Hippocampal formation (tissue), 2 donors: ENCODE results near the gene MAN1A1.
"Not testable (repeated sequence)": the region's sequence is repeated elsewhere in the genome, so short reads cannot be mapped to it uniquely, and the experiment has no call there.

Source experiments
- DNase-seq, 2 donors: peaks; one replicate each; lab custom pipeline; 2025; lab: John Stamatoyannopoulos, UW

The MAN1A1 gene

DNA sequence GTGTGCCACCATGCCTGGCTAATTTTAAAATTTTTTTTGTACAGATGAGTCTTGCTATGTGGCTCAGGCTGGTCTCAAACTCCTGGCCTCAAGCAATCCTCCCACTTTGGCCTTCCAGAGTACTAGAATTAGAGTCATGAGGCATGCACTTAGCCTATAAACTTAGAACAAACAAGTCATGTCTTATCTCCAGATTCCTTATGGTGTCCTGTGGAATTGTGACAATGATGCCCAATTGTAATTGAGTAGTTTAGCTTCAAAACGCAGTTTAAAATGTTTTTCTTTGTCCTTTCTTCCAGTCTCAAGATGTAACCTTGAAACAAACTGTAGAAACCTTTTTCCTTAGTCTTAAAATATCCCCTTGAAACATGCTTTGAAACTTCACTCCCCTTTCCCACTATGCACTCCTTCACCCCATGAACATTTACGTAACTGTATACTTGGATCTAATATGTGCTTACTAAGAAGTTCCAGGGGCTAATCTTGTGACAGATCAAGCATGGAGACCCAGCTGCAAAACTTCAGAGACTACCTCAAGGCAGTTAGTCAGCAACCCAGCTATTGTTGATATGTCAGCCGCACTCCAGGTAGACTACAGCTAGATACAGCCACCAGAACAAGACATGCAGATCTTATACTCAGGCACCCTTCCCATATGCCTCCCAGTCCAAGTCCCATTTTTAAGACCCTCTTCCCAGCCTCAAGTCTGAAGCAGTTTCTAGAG lies 46.2 kb downstream of the MAN1A1 start:
- DNase-seq: no peak

DNA sequence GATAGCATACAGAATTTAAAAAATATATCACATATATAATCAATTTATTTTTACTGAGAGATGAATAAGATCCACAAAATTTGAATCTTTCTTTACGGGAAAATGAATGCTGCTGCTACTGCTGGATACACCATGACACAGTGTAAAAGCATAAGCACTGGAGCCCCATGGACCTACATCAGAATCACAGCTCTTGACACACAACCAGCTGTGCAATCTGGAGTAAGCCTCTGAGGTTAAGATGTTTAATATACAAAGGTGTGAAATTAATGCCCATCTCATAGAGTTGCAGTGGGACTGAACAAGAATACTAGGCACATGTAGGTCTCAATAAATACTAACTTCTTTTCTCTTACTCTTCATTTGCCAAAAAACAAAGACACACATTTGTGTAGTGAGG lies 48.1 kb downstream of the MAN1A1 start:
- no peak for DNase-seq

DNA sequence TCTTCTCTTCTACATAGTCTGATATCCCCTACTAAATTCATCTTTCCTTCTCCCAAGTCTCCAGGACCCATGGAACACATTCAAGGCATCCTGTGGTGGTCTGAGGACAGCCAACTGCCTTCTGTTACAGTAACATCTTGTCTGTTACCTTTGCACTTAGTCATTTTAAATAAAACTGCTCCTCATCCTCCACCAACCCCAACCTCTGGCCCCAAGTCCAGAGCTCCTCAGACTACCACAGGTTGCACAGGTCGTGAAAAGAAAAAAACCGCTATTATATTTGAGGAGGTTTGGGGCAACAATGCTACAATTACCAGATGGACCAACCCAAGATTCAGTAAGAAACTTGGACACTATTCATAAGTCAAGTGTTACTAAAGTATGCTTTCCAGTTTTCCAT lies 49.9 kb downstream of the MAN1A1 start:
- no peak for DNase-seq

DNA sequence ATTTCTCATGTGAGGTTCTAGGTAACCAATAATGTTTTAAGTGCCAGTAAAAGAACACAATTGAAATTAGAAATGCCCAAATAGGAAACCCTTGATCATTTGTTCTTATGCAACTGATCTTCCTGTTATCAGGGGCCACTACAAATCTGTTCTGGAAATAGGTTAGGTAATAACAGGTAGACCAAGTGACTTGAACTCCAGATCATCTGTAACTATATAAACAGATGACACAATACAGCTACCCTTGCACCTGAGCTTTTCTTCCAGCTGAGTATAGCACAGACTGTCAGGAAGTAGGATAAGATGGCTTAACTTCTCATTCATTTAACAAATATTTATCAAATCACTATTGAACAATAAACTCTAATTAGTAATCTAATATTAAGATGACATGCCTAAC lies 52.5 kb downstream of the MAN1A1 start:
- DNase-seq: no peak

DNA sequence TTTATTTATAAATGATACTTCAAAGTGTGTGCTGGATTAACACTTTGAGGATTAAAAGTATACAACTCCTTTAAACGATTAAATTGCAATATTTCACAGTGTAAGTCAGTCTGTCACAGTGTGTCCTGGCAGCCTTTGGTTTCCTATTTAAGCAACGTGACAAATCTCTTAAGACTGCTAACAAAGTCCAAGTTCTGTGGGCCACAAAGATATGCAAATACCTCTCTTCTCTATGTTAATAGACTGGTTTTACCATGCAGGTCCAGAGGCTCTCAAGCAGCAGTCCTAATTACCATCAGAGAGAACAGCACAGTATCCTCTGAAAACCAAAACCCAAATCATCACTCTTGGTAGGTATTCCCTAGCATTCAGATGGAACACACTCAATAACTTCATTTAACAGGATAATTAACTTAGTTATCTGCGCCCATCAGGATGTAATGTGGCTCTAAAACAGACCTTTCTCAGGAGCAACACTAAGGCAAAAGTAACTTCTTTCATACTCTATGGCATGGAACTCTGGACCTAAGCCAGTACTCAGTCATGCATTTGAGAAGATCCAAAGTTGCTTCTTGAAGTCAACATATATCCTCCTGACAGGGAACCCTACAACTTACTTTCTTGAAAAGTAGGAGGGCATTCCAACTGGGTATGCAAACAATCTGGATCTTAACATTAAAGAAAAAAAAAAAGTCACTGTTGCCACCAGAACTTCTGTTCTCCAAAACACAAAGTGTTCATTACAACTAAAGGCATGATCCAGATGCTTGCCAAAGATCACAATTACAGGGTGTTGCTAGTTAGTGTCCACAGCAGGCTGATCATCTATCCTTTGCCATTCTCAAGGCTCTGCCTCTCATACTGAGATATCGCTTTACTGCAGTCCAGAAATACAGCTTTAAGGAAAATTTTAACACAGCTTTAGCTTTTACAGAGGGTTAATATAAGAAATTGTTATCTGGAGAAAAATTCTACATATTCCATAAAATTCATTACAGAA lies 53.2 kb downstream of the MAN1A1 start:
- no peak for DNase-seq

DNA sequence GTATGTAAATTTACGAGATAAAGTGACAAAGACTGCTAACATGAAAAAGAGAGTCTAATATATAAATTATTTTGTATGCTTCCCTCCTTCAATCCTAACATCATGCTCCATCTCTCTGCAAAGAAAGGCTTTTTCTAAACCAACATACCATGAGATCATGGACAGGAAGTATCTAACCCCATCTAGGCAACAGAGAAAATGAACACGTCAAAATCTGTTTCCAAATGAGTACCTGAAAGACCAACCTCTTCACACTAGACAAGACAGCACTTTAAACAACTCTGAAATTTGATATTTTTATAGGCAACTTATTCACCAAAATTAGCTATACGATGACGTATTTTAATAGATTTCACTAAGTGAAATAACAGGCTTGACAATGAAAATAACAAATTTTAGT lies 54.6 kb downstream of the MAN1A1 start:
- no peak for DNase-seq

DNA sequence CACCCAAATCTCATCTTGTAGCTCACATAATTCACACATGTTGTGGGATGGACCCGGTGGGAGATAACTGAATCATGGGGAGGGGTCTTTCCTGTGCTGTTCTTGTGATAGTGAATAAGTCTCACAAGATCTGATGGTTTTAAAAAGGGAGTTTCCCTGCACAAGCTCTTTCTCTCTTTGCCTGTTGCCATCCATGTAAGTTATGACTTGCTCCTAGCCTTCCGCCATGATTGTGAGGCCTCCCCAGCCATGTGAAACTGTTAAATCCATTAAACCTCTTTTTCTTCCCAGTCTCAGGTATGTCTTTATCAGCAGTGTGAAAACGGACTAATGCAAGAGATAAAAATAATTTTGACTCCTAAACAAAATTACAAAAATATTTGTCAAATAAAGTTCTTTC lies 58.5 kb downstream of the MAN1A1 start:
- DNase-seq: not testable (repeated sequence)

DNA sequence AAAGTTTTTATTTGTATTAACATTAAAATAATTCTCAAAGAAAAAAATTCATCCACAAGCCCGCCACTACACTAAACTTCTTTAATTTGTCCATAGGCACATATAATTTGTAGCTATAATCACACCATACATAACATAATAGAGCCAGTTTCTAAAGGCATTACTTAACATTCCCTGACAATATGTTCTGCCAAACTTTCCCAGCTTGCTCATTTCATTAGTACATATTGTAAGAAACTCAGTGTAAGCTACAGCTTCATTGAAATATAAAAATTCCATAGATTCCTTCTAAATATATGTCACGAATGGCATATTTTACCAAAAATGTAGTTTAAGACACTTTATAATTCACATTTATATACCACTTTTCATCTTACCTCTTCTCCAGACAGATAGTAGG lies 59.3 kb downstream of the MAN1A1 start:
- DNase-seq: no peak

DNA sequence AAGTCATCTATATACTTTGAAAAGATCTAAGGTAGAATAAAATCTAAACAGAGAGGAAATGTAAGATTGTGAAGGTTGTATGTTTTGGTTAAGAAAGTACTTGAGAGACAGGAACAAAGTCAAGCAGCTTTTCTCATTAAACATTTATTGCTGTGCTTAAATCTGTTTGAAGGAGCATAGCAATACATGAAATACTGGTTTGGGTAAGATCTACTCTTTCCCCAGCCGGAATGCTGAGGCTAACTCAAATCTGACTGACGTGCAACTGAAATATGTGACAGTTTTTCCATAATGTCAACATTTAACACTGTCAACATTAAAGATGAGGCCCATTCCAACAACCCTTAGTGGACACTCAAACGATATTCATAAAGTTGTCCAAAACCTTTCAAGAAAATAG lies 59.9 kb downstream of the MAN1A1 start:
- DNase-seq: no peak

DNA sequence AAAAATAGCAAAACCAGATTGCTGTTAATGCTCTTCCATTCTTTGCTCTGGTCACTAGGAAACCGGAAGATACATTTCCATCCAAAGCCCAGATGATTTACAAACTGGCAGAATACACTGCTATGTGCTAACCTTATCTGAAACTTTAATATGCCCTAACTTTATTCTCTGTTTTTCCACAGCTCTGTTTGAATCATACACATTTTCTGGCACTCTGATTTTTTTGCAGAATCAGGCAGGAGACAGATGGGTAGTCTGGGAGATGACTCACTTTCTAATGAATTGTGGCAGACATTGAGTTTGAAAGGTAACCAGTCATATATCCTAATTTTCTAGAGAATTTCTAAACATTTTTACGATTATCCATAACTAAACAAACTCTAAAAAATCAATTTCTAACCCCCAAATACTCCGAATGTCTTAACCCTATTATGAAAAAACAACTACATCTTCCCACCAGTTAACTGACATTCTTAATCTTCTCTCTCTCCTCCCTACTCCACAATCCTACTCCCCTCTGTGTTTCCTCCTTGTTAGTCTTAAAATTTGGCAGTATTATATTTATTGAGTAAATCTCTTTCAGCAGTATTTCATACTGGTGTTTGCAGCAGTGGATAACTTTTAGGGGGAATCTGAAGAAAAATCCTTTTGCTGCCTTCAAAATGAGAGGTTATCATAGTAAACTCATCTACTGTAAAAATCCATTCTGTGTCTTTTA lies 63.5 kb downstream of the MAN1A1 start:
- DNase-seq: no peak

DNA sequence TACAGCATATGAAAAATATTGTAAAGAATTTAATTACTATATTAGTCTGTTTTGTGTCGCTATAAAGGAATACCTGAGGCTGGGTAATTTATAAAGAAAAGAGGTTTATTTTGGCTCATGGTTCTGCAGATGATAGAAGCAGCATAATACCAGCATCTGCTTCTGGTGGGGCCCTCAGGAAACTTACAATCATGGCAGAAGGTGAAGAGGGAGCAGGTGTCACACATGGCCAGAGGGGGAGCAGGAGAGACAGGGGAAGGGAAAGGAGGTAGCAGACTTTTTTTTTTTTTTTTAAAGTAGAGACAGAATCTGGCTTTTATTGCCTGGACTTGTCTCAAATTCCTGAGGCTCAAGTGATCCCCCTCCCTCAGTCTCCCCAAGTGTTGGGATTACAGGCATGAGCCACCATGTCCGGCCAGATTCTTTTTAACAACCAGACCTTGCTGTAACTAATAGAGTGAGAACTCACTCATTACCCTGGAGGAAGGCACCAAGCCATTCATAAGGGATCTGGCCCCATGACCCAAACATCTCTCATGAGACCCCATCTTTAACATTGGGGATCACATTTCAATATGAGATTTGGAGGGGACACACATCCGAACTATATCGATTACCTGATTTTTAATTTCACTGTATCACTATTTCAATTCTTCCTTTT lies 64.6 kb downstream of the MAN1A1 start:
- DNase-seq: no peak

DNA sequence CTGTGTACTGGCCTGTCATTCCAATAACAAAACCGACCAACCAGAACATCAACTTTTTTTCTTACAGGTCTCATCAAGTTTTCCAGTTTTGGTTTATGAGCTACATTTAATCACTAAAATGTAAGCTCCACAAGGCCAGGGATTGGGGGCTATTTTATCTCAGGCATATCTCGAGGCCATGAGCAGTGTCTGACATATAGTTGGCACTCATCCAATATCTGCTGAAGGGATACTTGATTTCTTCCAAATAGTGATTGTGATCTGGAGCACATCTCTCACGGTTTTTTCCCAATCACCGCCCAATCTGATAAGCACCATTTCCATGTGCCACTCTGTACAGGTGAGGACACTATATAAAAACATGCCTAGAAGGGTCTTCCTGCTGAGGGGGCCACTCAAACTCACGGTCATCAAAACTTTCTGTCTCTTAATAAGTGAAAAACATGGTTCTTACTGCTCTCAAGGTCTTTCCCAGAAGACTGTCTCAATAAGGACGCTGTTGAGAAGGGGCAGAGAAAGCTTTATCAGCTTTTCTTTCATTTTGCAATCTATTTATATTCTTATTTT lies 65.5 kb downstream of the MAN1A1 start:
- no peak for DNase-seq

DNA sequence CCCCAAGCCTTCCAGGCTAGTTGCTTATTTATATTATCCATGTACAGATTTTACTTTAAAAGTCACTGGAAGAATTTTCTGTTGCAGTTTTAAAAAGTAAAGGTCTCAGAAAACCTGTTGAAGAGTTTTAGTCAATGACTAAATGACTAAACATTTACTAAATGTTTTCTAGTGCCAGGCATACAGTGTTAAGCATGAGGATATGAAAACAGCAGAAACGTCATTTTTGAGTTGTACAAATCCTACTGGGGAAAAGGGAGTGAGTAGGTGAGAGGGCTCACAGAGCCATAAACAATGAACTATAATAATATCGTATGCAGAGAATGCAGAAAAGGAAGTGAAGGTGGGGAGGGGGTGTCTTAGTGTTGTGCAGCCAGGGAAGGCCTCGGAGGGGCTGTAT lies 66.3 kb downstream of the MAN1A1 start:
- DNase-seq: no peak

DNA sequence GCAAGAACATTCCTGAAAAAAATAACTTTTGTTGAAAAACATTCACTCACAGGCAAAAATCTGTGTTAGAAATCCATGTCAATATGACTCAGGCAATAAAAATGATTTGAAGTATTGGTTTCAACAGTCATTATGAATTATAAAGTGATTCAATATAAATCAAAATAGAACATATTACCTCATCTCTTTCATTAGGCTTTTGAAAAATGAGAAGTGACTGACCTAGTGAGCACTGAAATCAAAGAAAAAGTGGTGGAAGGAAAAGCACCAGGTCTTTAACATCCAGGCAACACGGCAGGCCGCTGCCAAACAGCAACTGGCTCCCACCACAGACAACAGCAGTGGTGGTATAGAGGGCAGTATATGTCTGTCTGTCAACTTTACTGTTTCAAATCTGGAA lies 68.9 kb downstream of the MAN1A1 start:
- no peak for DNase-seq

DNA sequence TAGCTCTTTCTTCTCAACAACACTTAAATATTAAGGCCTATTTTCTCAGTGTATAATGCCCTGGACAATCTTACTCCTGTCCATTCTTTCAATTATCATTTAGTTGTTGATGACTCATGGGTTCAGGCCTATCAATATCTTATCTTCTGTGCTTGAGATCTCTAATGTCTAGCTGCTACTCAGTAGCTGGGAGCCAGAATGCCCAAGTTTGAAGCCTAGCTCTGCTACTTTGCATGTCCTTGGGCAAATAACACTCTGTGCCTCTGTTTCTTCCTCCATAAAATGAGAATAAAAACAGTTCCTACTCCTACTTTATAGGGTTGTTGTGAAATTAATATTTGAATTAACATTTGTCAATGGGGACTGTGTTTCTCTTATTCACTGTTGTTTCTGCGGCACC lies 69.5 kb downstream of the MAN1A1 start:
- no peak for DNase-seq

DNA sequence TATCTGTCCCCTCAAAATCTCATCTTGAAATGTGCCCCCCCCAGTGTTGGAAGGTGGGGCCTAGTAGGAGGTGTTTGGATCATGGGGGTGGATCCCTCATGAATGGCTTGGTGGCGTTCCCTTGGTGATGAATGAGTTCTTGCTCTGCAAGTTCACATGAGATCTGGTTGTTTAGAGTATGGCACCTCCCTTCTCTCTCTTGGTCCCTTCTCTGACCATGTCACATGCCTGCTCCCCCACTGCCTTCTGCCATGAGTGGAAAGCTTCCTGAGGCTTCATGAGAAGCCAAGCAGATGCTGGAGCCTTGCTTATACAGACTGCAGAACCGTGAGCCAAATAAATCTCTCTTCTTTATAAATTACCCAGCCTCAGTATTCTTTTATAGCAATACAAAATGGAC lies 70.9 kb downstream of the MAN1A1 start:
- no peak for DNase-seq

DNA sequence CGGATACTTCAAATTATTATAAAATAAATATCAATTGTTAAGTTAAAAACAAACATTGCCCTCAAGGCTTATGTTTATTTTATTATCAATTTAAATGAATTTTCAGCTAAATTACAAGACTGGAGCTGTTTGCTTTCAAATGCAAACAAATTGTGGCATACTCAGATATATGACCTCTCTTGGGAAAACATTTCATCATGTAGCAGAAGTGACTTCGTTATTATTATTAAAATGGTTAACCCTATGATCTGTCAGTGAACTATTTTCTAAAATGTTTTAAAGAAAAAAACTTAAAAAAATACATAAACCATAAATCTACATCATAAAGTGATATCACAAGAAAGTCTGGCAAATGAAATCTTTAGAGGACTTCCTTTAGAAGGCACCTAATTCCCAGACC lies 72.5 kb downstream of the MAN1A1 start:
- DNase-seq: no peak

DNA sequence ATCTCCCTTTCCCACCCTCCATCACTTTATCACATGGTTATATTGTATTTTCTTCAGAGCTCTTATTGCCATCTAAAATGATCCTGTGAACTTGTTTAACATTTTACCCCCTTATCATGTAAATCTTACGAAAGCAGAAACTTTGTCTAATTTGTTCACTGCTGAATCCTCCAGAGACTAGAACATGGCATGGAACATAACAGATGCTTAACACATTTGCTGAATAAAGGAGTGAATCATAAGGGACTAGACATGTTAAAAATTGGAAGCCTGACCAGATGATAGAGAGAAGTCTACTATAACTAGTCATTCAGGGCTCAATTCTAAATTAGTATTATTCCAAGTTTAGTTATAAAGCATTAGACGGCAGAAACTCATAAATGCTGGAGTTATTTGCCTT lies 73.3 kb downstream of the MAN1A1 start:
- DNase-seq: peak in 1 of 2 donors; percentile 20

DNA sequence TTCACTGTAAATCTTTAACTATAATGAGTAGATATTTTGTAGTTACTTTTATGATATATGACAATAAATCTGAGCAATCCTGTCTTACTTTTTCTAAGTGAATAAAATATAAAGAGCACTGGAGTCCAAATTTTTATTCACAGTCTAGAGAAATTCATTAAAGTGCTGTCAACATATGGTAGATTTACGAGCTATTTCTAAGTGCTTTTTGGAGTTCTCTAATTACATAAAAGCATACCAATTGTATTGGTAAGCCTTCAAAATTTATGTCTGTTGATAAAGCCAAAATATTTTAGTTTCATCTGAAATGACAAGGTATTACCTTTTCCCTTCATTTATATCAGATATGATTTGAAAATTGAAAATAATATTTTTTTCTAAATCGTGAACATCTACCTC lies 75.4 kb downstream of the MAN1A1 start:
- no peak for DNase-seq

DNA sequence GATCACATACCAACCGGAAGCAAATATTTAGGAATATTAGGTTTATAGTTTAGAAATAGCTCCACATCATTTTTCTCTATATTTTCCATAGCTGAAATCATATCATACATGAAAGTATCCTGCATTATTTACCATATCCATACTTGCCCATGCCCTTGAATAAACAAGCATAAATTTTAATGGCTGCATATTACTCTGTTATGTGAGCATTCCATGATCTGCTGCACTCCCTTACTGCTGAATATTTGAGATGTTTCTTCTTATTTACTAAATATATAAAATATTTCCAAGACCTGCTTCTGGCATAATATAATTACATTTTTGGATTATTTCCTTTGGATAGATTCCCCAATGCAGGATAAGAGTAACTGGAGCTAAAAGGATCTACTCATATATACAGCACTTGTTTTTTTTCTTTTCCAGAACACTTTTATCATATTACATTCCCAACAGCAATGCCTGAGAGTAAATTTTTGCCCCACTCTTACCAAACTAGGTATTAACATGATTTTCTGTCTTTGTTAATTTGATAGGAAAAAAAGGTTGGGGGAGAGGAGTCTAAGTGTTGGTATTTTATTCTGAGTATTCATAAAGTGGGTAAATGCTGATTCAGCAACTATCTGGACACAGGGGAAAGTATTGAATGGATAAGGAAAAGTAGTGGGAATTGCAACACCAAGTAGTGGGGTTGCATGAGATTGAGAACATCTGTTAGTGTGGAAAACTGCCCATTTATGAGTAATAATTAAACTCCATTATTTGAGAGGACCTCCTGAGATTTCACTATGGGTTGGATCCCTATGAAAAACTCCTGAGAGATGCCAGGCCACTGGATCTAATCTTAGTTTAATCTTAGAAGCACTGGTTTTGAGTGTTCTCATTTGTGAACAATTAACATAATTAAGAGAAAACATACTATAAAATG lies 76.0 kb downstream of the MAN1A1 start:
- DNase-seq: no peak

DNA sequence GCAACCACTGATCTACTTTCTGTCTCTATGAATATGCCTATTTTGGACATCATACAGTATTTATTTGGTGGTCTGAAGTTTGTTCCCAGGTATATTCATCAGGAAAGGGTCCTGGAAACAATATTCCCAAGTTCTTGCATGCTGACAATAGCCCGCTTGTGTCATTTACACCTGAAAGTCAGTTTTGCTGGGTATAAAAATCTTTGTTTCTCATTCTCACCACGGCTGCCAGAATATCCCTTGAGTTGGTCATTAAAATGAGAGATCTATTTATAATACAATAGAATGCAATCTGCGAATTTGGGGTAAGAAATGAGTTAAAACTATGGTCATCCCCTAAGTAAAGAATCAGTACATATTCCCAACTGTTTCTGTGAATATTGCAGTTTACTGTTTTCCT lies 79.0 kb downstream of the MAN1A1 start:
- no peak for DNase-seq
